ENCODE measurements around the gene EYA4.

GRCh38 chr6:133236932-133237331, 4.2 kb upstream of the EYA4 start:
- no peak for TF ChIP-seq CTCF (IDR thresholded peaks at IDR 0.05)
- TF ChIP-seq POLR2A (IDR thresholded peaks at IDR 0.05) = no peak
